Left colon (tissue), 2 donors: ENCODE data around the gene UNC13B. TPM values are rescaled to one million over a fixed set of nuclear protein-coding genes. Genes with fewer than 3 reads are reported as not detected.

Source experiments
- ATAC-seq: fragments of 200-7000 bp; cut with Tn5 transposase; one replicate; pipeline ENCODE4 v1.9.1; 2020; ENCODE audit warnings: mild to moderate bottlenecking, moderate library complexity
- DNase-seq, 2 donors: peaks; one replicate each; pipeline ENCODE4 v3.0.0-alpha.2; 2020
- intact Hi-C, 2 donors: fragments of 100-400 bp; cut with DNase I in 1 of 2; cut with micrococcal nuclease in 1 of 2; formaldehyde crosslinking; loops; one replicate each; pipeline versions ENCODE4 v1.11.2 to v1.14.0; 2022; cut with DNase I, micrococcal nuclease
- total RNA-seq, 2 donors: library from RNA; stranded (reverse); fragmentation: NEBNext Ultra II Directional; extraction: Animal tissue kit (Norgen Biotek cat#: 25700); gene quantifications; one replicate each; pipeline ENCODE4 v1.2.1, GENCODE V29; 2021
- donor health status: DM: no; HTN: no; CAD: no.
- donor health status: DM: yes; HTN: yes; CAD: no.

Gene UNC13B
- total RNA-seq, 2 donors from 2014 or later = 52.3 to 69.4 TPM

DNA sequence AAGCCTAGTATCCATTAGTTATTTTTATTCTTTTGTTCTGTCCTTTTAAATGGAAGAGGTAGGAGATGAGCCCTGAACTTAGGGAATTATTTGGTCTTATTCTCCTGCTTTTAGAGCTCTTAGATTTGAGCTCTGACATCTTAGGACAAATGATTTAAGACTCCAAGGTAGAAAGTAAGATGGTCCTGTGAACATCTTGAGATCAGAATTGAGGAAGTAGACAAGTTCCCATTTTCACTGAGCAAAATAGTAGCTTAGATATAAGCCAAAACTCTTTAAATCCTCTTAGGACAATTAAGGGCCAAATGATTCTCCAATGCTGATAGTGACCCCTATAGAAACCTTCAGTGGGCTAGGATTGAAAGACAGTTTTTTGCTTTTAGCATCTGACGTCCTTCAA is 275.1 kb downstream of the UNC13B start:
- ATAC-seq (no peak), DNase-seq (no peak)
- intact Hi-C loops = no loop called here

DNA sequence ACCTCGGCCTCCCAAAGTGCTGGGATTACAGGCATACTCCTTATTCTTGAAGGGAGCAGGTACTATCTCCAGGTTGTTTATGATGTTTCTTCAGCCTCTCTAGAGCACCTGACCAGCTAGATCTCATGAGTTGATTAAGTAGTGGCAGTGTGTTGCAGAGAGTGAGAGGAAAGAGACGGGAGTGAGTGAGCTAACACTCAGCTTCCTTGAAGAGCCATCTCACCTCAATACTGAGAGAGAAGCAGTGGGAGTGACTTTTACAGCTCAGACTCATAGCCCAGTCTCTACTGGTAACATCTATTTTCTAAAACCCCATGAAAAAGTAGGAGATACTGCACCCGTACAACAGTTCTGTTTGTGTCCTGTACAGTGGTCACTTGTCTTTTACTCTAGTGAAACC is 284.2 kb downstream of the UNC13B start:
- ATAC-seq (no peak), DNase-seq (no peak)
- intact Hi-C loops = no loop called here

DNA sequence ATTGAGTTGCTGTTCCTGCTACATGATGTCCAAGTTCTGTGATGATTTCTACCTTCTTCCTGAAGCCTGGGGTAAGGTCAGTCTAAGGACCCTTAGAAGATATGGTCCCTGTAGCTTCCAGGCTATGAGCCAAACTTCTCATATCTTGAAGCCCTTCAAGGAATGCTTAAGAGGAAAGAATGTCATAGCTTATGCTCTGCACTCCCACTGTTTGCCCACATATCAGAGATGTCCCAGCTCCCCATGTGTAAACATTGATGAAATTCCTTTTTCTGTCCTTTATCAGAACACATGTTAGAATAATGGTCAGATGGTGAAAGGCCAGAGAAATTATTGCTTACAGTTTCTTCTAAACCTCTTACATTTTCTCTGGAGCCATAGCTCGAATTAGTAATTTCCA is 286.7 kb downstream of the UNC13B start:
- ATAC-seq (no peak), DNase-seq (no peak)
- intact Hi-C loops = no loop called here

- DNase-seq (no peak), ATAC-seq (no peak)
- intact Hi-C loops = no loop called here
Observed at GRCh38 chr9:35452481-35452880, 290.7 kb downstream of the UNC13B start.

- ATAC-seq (no peak), DNase-seq (no peak)
- intact Hi-C loops = no loop called here
Observed at GRCh38 chr9:35453786-35454185, 292.0 kb downstream of the UNC13B start.

Other genes with a start within 250 kb of the UNC13B start
- gene PHF24, start 203.7 kb upstream of the UNC13B start, total RNA-seq = under 1 TPM; 0.12 to 0.22 TPM
- gene DNAJB5, start 172.3 kb upstream of the UNC13B start, total RNA-seq = 1 to 10 TPM; 1.2 to 7.1 TPM
- gene VCP, start 89.4 kb upstream of the UNC13B start, total RNA-seq = 100 to 1,000 TPM; 167 to 189 TPM
- 10 to 100 TPM; 11.0 to 17.3 TPM for gene FANCG, start 82.1 kb upstream of the UNC13B start, total RNA-seq
- gene PIGO, start 65.4 kb upstream of the UNC13B start, total RNA-seq = 10 to 100 TPM; 32.4 to 38.7 TPM
- 100 to 1,000 TPM in 1 of 2 donors, 10 to 100 TPM in 1; 89.8 to 118 TPM for gene STOML2, start 58.9 kb upstream of the UNC13B start, total RNA-seq
- 10 to 100 TPM; 38.4 to 46.4 TPM for gene ATOSB, start 46.1 kb upstream of the UNC13B start, total RNA-seq